Measurements from ENCODE around the gene TGFB1I1. TPM values are rescaled to one million over a fixed set of nuclear protein-coding genes. Genes with fewer than 3 reads are reported as not detected.
A peak's percentile ranks its signal among the peaks of the same experiment; 100 is the strongest.

Gene TGFB1I1
- total and polyA plus RNA-seq, 4 experiments from 2014 or later, result 0.42 to 0.57 (median 0.49) TPM; not detected in 1

- H3K4me3 Mint-ChIP-seq, result peak overlapping the region in 6 of 8 donors; percentile 20 to 69 (median 39)
- intact Hi-C loops (cut with micrococcal nuclease), result no loop called here
- Histone ChIP-seq H3K4me1 (ENCODE audit: insufficient read depth, low read length) (peaks cover 38% of the 10 kb centered on the region), H3K27ac (ENCODE audit: low read depth, low read length) (no peak overlapping the region), H3K9me3 (ENCODE audit: control insufficient read depth in 1 of 2, low read length in 2 of 2) (no peaks in the 10 kb centered on the region), H3K36me3 (ENCODE audit: insufficient read depth, low read length) (no peaks in the 10 kb centered on the region), H3K27me3 (ENCODE audit: insufficient read depth, low read length) (no peaks in the 10 kb centered on the region), H3K4me3 (ENCODE audit: low read length in 2 of 2) (no peak overlapping the region)
- ChIA-PET CTCF (ENCODE audit: partially characterized antibody) (interaction anchor here (3.9 kb wide), 1 partner anchor 11 kb away, joined by 18 read pairs; no protein-coding TSS in a partner anchor), POLR2A (ENCODE audit: partially characterized antibody) (interaction anchor here (1.6 kb wide), 2 partner anchors 11 to 16 kb away, joined by 5 to 7 read pairs; no protein-coding TSS in a partner anchor)
- peaks cover 18 to 35% (median 29%) of the 10 kb centered on the region in 4 donors for H3K4me1 Mint-ChIP-seq
- peaks cover 0 to 13% of the 10 kb centered on the region in 2 donors for H3K27me3 Mint-ChIP-seq
- peaks cover 0 to 7% of the 10 kb centered on the region in 2 donors for H3K36me3 Mint-ChIP-seq
- peak overlapping the region in 2 of 7 donors; percentile 18 to 41 for H3K27ac Mint-ChIP-seq
- H3K9me3 Mint-ChIP-seq, result no peaks in the 10 kb centered on the region
- no peak for DNase-seq
Measured at GRCh38 chr16:31471241-31471874, 594 bp upstream of the TGFB1I1 start.

- no peaks in the 10 kb centered on the region for H3K9me3 Mint-ChIP-seq
- Histone ChIP-seq H3K27me3 (ENCODE audit: insufficient read depth, low read length) (no peaks in the 10 kb centered on the region), H3K36me3 (ENCODE audit: insufficient read depth, low read length) (no peaks in the 10 kb centered on the region), H3K4me3 (ENCODE audit: low read length in 2 of 2) (peak overlapping the region in 1 of 2 donors; percentile 27), H3K4me1 (ENCODE audit: insufficient read depth, low read length) (peaks cover 34% of the 10 kb centered on the region), H3K27ac (ENCODE audit: low read depth, low read length) (no peak overlapping the region), H3K9me3 (ENCODE audit: control insufficient read depth in 1 of 2, low read length in 2 of 2) (no peaks in the 10 kb centered on the region)
- peaks cover 0 to 13% of the 10 kb centered on the region in 2 donors for H3K27me3 Mint-ChIP-seq
- intact Hi-C loops (cut with micrococcal nuclease), result no loop called here
- H3K4me1 Mint-ChIP-seq, result peaks cover 10 to 32% (median 27%) of the 10 kb centered on the region in 4 donors
- peak in 3 of 5 donors; percentile 21 to 27 (median 25) for DNase-seq
- POLR2A ChIA-PET (ENCODE audit: partially characterized antibody), result interaction anchor here (1.6 kb wide), 1 partner anchor 12 kb away, joined by 7 read pairs; no protein-coding TSS in a partner anchor
- H3K36me3 Mint-ChIP-seq, result no peaks in the 10 kb centered on the region
- H3K4me3 Mint-ChIP-seq, result peak overlapping the region; percentile 56 to 90 (median 76)
- peak overlapping the region in 1 of 7 donors; percentile 42 for H3K27ac Mint-ChIP-seq
- CTCF ChIA-PET (ENCODE audit: partially characterized antibody), result interaction anchor here (3.9 kb wide), 1 partner anchor 12 kb away, joined by 18 read pairs; no protein-coding TSS in a partner anchor
Measured at GRCh38 chr16:31472709-31473203, 804 bp downstream of the TGFB1I1 start.

- ChIA-PET CTCF (ENCODE audit: partially characterized antibody) (interaction anchor here (5.1 kb wide), 1 partner anchor 12 kb away, joined by 38 read pairs; no protein-coding TSS in a partner anchor), POLR2A (ENCODE audit: partially characterized antibody) (no interaction called here)
- intact Hi-C loops (cut with micrococcal nuclease), result no loop called here
- Mint-ChIP-seq H3K9me3 (peaks cover 0 to 2% (median 0%) of the 10 kb centered on the region in 8 donors), H3K4me1 (peaks cover 10 to 38% (median 27%) of the 10 kb centered on the region in 4 donors), H3K27ac (peak overlapping the region in 1 of 7 donors; percentile 53), H3K36me3 (no peaks in the 10 kb centered on the region), H3K27me3 (peaks cover 0 to 13% of the 10 kb centered on the region in 2 donors), H3K4me3 (peak overlapping the region in 5 of 8 donors; percentile 17 to 90 (median 58))
- Histone ChIP-seq H3K4me1 (ENCODE audit: insufficient read depth, low read length) (peaks cover 28% of the 10 kb centered on the region), H3K4me3 (ENCODE audit: low read length in 2 of 2) (no peak overlapping the region), H3K9me3 (ENCODE audit: control insufficient read depth in 1 of 2, low read length in 2 of 2) (no peaks in the 10 kb centered on the region), H3K36me3 (ENCODE audit: insufficient read depth, low read length) (no peaks in the 10 kb centered on the region), H3K27me3 (ENCODE audit: insufficient read depth, low read length) (no peaks in the 10 kb centered on the region), H3K27ac (ENCODE audit: low read depth, low read length) (no peak overlapping the region)
- no peak for DNase-seq
Measured at GRCh38 chr16:31473264-31473984, 1.5 kb downstream of the TGFB1I1 start.

- CTCF ChIA-PET (ENCODE audit: partially characterized antibody), result interaction anchor here (5.1 kb wide), 1 partner anchor 13 kb away, joined by 38 read pairs; no protein-coding TSS in a partner anchor
- H3K4me3 ChIP-seq (ENCODE audit: low read length in 2 of 2), result no peak overlapping the region
- POLR2A ChIA-PET (ENCODE audit: partially characterized antibody), result interaction anchor here (5.0 to 5.6 kb wide), 2 partner anchors 13 to 15 kb away, joined by 72 to 75 read pairs; partner anchors contain the start of gene ARMC5
- H3K4me1 ChIP-seq (ENCODE audit: insufficient read depth, low read length), result peaks cover 28% of the 10 kb centered on the region
- H3K9me3 Mint-ChIP-seq, result peaks cover 0 to 2% (median 0%) of the 10 kb centered on the region in 8 donors
- no peaks in the 10 kb centered on the region for H3K36me3 ChIP-seq (ENCODE audit: insufficient read depth, low read length)
- H3K27ac Mint-ChIP-seq, result peak overlapping the region in 1 of 7 donors; percentile 24
- H3K27me3 Mint-ChIP-seq, result peaks cover 0 to 13% of the 10 kb centered on the region in 2 donors
- H3K9me3 ChIP-seq (ENCODE audit: control insufficient read depth in 1 of 2, low read length in 2 of 2), result no peaks in the 10 kb centered on the region
- H3K4me3 Mint-ChIP-seq, result peak overlapping the region in 3 of 8 donors; percentile 10 to 21 (median 10)
- no peak overlapping the region for H3K27ac ChIP-seq (ENCODE audit: low read depth, low read length)
- H3K27me3 ChIP-seq (ENCODE audit: insufficient read depth, low read length), result no peaks in the 10 kb centered on the region
- no peak for DNase-seq
- intact Hi-C loops (cut with micrococcal nuclease), result no loop called here
- H3K36me3 Mint-ChIP-seq, result no peaks in the 10 kb centered on the region
- H3K4me1 Mint-ChIP-seq, result peaks cover 9 to 38% (median 25%) of the 10 kb centered on the region in 4 donors
Measured at GRCh38 chr16:31474173-31474714, 2.3 kb downstream of the TGFB1I1 start.

- Mint-ChIP-seq H3K27ac (peak overlapping the region in 1 of 7 donors; percentile 12), H3K27me3 (peaks cover 0 to 13% of the 10 kb centered on the region in 2 donors), H3K4me3 (peak overlapping the region in 6 of 8 donors; percentile 10 to 82 (median 16)), H3K4me1 (peaks cover 9 to 38% (median 25%) of the 10 kb centered on the region in 4 donors), H3K36me3 (no peaks in the 10 kb centered on the region), H3K9me3 (peaks cover 0 to 2% (median 0%) of the 10 kb centered on the region in 8 donors)
- no peak for DNase-seq
- Histone ChIP-seq H3K9me3 (ENCODE audit: control insufficient read depth in 1 of 2, low read length in 2 of 2) (no peaks in the 10 kb centered on the region), H3K36me3 (ENCODE audit: insufficient read depth, low read length) (no peaks in the 10 kb centered on the region), H3K4me1 (ENCODE audit: insufficient read depth, low read length) (peaks cover 28% of the 10 kb centered on the region), H3K27ac (ENCODE audit: low read depth, low read length) (no peak overlapping the region), H3K27me3 (ENCODE audit: insufficient read depth, low read length) (no peaks in the 10 kb centered on the region), H3K4me3 (ENCODE audit: low read length in 2 of 2) (no peak overlapping the region)
- ChIA-PET CTCF (ENCODE audit: partially characterized antibody) (interaction anchor here (5.1 kb wide), 1 partner anchor 13 kb away, joined by 38 read pairs; no protein-coding TSS in a partner anchor), POLR2A (ENCODE audit: partially characterized antibody) (interaction anchor here (4.2 to 5.6 kb wide), 3 partner anchors 13 to 33 kb away, joined by 25 to 75 read pairs (median 72); partner anchors contain the start of genes ARMC5 and RUSF1)
- intact Hi-C loops (cut with micrococcal nuclease), result no loop called here
Measured at GRCh38 chr16:31474773-31475738, 3.1 kb downstream of the TGFB1I1 start.

- H3K27ac Mint-ChIP-seq, result peak overlapping the region in 6 of 7 donors; percentile 59 to 86 (median 78)
- H3K9me3 Mint-ChIP-seq, result peaks cover 0 to 2% (median 0%) of the 10 kb centered on the region in 8 donors
- ChIA-PET POLR2A (ENCODE audit: partially characterized antibody) (interaction anchor here (2.2 to 5.6 kb wide), 4 partner anchors 12 to 237 kb away, joined by 10 to 75 read pairs (median 48); partner anchors contain the start of genes ARMC5 and RUSF1), CTCF (ENCODE audit: partially characterized antibody) (interaction anchor here (5.1 kb wide), 1 partner anchor 14 kb away, joined by 38 read pairs; no protein-coding TSS in a partner anchor)
- H3K4me1 Mint-ChIP-seq, result peaks cover 7 to 37% (median 25%) of the 10 kb centered on the region in 4 donors
- H3K4me3 Mint-ChIP-seq, result peak overlapping the region; percentile 82 to 93 (median 85)
- peaks cover 0 to 13% of the 10 kb centered on the region in 2 donors for H3K27me3 Mint-ChIP-seq
- H3K9me3 ChIP-seq (ENCODE audit: control insufficient read depth in 1 of 2, low read length in 2 of 2), result no peaks in the 10 kb centered on the region
- peak in 1 of 5 donors; percentile 10 for DNase-seq
- no peaks in the 10 kb centered on the region for H3K36me3 Mint-ChIP-seq
- peaks cover 28% of the 10 kb centered on the region for H3K4me1 ChIP-seq (ENCODE audit: insufficient read depth, low read length)
- H3K27me3 ChIP-seq (ENCODE audit: insufficient read depth, low read length), result no peaks in the 10 kb centered on the region
- H3K27ac ChIP-seq (ENCODE audit: low read depth, low read length), result peak overlapping the region; percentile 26
- H3K4me3 ChIP-seq (ENCODE audit: low read length in 2 of 2), result peak overlapping the region in 1 of 2 donors; percentile 59
- no peaks in the 10 kb centered on the region for H3K36me3 ChIP-seq (ENCODE audit: insufficient read depth, low read length)
- intact Hi-C loops (cut with micrococcal nuclease), result loop anchor here (1.0 kb wide), 3 partner anchors 11 to 32 kb away; partner anchors contain the start of genes ARMC5 and RUSF1
Measured at GRCh38 chr16:31475946-31476302, 4.0 kb downstream of the TGFB1I1 start.

Data from CD4-positive, alpha-beta memory T cell (primary cell).